ENCODE measurements around the gene AEBP2.

DNA sequence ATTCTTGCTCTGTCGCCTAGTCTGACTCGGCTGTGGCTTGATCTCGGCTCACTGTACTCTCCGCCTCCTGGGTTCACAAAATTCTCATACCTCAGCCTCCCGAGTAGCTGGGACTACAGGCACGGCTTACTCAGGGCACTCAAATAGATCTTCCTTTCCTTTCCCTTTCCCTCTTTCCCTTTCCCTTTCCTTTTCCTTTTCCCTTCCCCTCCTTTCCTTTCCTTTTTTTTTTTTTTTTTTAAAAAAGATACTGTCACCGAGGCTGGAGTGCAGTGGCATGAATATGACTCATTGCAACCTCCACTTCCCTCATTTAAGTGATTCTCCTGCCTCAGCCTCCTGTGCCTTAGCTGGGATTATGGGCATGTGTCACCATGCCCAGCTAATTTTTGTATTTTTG is 86.0 kb downstream of the AEBP2 start:
- TF ChIP-seq, protein P1, sequence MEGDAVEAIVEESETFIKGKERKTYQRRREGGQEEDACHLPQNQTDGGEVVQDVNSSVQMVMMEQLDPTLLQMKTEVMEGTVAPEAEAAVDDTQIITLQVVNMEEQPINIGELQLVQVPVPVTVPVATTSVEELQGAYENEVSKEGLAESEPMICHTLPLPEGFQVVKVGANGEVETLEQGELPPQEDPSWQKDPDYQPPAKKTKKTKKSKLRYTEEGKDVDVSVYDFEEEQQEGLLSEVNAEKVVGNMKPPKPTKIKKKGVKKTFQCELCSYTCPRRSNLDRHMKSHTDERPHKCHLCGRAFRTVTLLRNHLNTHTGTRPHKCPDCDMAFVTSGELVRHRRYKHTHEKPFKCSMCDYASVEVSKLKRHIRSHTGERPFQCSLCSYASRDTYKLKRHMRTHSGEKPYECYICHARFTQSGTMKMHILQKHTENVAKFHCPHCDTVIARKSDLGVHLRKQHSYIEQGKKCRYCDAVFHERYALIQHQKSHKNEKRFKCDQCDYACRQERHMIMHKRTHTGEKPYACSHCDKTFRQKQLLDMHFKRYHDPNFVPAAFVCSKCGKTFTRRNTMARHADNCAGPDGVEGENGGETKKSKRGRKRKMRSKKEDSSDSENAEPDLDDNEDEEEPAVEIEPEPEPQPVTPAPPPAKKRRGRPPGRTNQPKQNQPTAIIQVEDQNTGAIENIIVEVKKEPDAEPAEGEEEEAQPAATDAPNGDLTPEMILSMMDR (optimal IDR thresholded peaks at IDR 0.05 in 1 of 3, IDR thresholded peaks at IDR 0.05 in 1 of 3, conservative IDR thresholded peaks at IDR 0.05 in 1 of 3; ENCODE audit: extremely low read depth in 1 of 3, insufficient read depth in 2 of 3, low read length in 3 of 3), result no peak
- no peak for TF ChIP-seq EZH2 (IDR thresholded peaks at IDR 0.05; ENCODE audit: low read length)
